ENCODE results near the gene VAT1. TPM values are rescaled to one million over a fixed set of nuclear protein-coding genes. Genes with fewer than 3 reads are reported as not detected.
"Not testable (repeated sequence)": the region's sequence is repeated elsewhere in the genome, so short reads cannot be mapped to it uniquely, and the experiment has no call there.

The VAT1 gene
- total RNA-seq, 1 donor from 2014 or later = 243 TPM

GRCh38 chr17:43006639-43007551, 15.3 kb downstream of the VAT1 start, which contains the start of gene IFI35:
IFI35 (plus strand) TSS chr17:43006784; CDS start chr17:43006948, 164 bp downstream.
- peak within 1 kb of the TSS; percentile 86 for H3K4me3 ChIP-seq (ENCODE audit: low read depth, low read length)
- peak; percentile 37 for TF ChIP-seq CTCF (conservative IDR thresholded peaks at IDR 0.05; ENCODE audit: low read depth, low read length)
- no peak for DNase-seq (ENCODE audit: low read depth)

DNA sequence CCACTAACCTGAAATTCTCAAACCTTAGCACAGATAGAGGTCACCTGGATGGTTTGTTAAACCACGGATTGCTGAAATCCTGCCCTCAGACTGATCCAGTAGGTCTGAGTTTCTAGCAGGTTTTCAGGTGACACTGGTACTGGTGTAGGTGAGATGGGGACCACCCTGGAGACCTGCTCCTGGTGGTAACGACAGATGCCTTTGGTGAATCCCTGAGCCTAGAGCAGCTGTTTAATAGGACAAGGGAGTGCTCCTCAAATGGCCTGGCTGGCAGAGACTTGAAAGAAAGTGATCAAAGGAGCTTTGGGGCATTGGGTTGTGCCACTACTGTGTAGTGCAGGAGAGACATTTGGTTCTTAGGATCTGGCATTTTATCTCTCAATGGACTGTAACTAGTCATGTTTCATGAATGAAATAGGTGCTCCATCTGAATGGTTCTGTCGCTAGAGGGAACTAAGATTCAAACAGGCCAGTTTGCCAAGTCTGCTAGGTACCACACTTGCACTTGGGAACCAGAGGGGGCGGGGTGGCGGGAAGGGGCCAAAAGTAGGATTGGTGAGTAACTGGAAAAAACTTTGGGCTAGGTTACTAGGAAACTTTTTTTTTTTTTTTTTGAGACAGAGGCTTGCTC, 18.5 kb downstream of the VAT1 start:
- no peak for DNase-seq (ENCODE audit: low read depth)
- H3K4me3 ChIP-seq (ENCODE audit: low read depth, low read length) = no peak overlapping the region
- peak; percentile 9 for TF ChIP-seq CTCF (conservative IDR thresholded peaks at IDR 0.05; ENCODE audit: low read depth, low read length)

- not testable (repeated sequence) for DNase-seq (ENCODE audit: low read depth); H3K4me3 ChIP-seq (ENCODE audit: low read depth, low read length)
Measured at GRCh38 chr17:43000894-43001293, 21.3 kb downstream of the VAT1 start.

GRCh38 chr17:42999003-42999525, 23.1 kb downstream of the VAT1 start:
- DNase-seq (ENCODE audit: low read depth) = no peak
- TF ChIP-seq CTCF (conservative IDR thresholded peaks at IDR 0.05; ENCODE audit: low read depth, low read length) = no peak
- peak overlapping the region; percentile 86 for H3K4me3 ChIP-seq (ENCODE audit: low read depth, low read length)

DNA sequence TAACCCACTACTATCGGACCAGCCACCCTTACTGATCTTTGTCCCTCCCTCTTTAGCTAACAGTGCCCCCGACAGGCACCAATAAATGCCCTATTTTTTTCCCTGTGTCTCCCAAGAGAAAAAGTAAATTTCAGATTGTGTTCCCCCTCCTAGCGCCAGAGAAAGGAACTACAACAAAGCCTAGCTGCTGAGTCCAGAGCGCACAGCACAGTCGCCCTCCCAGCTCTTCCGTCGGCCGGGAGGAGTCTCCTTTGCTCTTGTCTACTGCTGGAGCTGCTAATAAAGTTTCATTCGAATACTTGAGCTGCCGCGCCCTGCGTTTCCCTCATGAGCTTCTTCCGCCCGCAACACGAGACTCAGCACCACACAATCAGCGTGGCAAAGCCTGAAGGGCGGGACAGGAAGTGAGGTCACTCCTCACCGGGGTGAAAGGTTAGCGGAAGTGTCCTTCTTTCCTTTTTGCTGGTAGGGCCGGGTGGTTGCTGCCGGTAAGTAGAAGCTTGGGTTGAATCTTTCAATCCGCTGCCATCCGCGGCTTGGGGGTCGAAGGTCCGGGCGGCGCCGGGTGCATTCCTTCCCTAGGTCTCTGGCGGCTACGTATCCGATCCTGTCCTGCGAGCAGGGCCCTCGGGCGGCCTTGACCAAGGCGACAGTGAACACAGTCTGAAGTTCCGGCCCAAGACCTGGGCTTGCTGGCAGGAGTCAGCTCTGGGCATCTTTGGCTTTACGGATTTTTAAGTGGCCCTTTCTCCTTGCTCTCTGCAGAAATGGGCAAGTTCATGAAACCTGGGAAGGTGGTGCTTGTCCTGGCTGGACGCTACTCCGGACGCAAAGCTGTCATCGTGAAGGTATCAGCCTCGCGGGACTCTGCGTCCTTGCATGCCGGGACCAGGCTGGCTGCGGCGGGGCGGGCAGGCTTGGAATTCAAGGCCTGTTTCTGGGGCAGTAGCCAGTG, 23.9 kb downstream of the VAT1 start, which contains the start of gene RPL27:
TSS of gene RPL27 (plus strand) at position 436 of the 955 bp plus-strand sequence. CDS start at position 768, 332 bp downstream.
- TF ChIP-seq CTCF (conservative IDR thresholded peaks at IDR 0.05; ENCODE audit: low read depth, low read length) = peak; percentile 78
- peak; percentile 98 for DNase-seq (ENCODE audit: low read depth)

DNA sequence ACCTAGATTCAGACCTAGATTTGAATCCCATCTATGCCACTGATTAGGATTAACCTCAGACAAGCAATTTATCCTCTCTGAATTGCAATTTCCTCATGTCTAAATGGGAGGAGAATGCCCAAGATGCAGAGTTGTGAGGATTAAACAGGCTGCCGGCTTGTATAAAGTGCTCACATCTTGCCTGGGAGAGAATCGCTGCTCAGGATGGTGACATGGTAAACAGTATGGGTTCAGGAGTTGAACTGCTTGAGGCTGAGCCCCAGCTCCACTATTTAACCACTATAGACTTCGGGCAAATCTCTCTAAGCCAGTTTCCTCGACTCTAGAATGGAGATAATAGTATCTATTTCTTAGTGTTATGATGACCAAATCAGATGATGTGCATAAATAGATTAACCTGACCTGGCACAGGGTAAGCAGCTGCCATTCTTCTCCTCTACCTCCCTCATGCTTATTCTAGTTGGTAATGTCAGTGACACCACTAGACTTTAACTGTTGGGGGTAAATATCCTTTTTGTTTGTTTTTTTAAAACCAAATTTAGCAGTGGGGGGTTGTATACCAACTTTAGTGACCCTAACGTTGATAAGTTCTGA, 24.7 kb downstream of the VAT1 start:
- H3K4me3 ChIP-seq (ENCODE audit: low read depth, low read length) = peak overlapping the region; percentile 47
- no peak for DNase-seq (ENCODE audit: low read depth)
- no peak for TF ChIP-seq CTCF (conservative IDR thresholded peaks at IDR 0.05; ENCODE audit: low read depth, low read length)

More for the DNA sequence above, 23.9 kb downstream of the VAT1 start, which contains the start of gene RPL27:
- peak within 1 kb of the TSS; percentile 86 for H3K4me3 ChIP-seq (ENCODE audit: low read depth, low read length)

GRCh38 chr17:42993913-42994312, 28.3 kb downstream of the VAT1 start:
- H3K4me3 ChIP-seq (ENCODE audit: low read depth, low read length); DNase-seq (ENCODE audit: low read depth): not testable (repeated sequence)
